Activated CD4-positive, alpha-beta T cell treated with anti-CD3 and anti-CD28 coated beads, Interleukin-2, amount 10 ng/mL, durations not matched to agents 7 days and 5 days (primary cell): Measurements from ENCODE around the gene SAMD7. TPM values are rescaled to one million over a fixed set of nuclear protein-coding genes. Genes with fewer than 3 reads are reported as not detected.

Experiments used
- CTCF ChIA-PET: fragments of 350-600 bp; sonication (Branson Sonifier 250); formaldehyde crosslinking; loops from one replicate; lab custom pipeline; 2021; ENCODE audit warnings: antibody characterized with exemption; lab: Charles Lee
- POLR2A ChIA-PET: fragments of 350-600 bp; sonication (Branson Sonifier 250); formaldehyde crosslinking; loops from one replicate; lab custom pipeline; 2021; ENCODE audit warnings: antibody characterized with exemption; lab: Charles Lee
- DNase-seq: peaks from one replicate; pipeline ENCODE4 v3.0.0-alpha.2; 2020
- H3K27ac Mint-ChIP-seq: one replicate; pipeline ENCODE4 v1.8.0; 2021; ENCODE audit warnings: mild to moderate bottlenecking, moderate library complexity, mixed read lengths
- H3K27me3 Mint-ChIP-seq: one replicate; pipeline ENCODE4 v1.8.0; 2021; ENCODE audit warnings: mixed read lengths
- H3K36me3 Mint-ChIP-seq: one replicate; pipeline ENCODE4 v1.8.0; 2021; ENCODE audit warnings: low read depth, mixed read lengths
- H3K4me1 Mint-ChIP-seq: one replicate; pipeline ENCODE4 v1.8.0; 2021; ENCODE audit warnings: mixed read lengths
- H3K4me3 Mint-ChIP-seq: one replicate; pipeline ENCODE4 v1.8.0; 2021; ENCODE audit warnings: mild to moderate bottlenecking, moderate library complexity, mixed read lengths
- H3K9me3 Mint-ChIP-seq: one replicate; pipeline ENCODE4 v1.8.0; 2021; ENCODE audit warnings: mixed read lengths
- total RNA-seq, 2 experiments: library from RNA; stranded (reverse); gene quantifications; one replicate each; pipeline ENCODE4 v1.2.3, GENCODE V29; 2021

SAMD7 gene
- total RNA-seq, 2 experiments from 2014 or later = not detected

DNA sequence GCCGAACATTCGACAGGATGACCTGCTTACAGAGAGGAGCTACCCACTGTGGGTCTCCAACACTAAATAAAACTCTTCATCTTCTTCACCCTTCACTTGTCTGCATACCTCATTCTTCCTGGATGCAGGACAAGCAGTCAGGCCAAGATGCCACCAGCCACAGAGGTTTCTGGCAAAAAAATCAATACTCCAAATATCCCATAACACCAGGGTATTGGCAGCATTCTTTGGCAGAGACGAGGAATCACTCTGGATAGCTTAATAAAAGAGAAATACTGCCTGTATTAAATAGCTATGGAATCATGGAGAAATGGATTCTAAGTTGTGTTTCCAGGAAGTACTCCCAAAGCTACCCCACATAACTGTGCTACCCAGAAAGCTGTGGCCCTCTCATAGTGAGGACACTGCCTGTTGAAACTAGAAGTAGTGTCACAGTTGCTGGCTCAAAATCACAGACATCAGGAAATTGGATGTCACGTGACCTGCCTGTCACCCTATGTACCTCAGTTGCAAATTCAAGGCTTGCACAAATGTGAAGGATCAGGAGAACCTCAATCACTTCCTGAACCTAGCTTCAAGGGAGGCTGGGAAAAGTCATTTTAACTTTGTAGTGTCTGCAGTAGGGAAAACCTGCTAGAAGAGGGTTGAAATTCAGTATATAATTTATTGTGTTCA is 30.7 kb upstream of the SAMD7 start:
- no peaks in the 10 kb centered on the region for H3K36me3 Mint-ChIP-seq
- ChIA-PET CTCF (interaction anchor here (1.2 to 1.4 kb wide), 2 partner anchors 12 to 18 kb away, joined by 3 to 5 read pairs; no protein-coding TSS in a partner anchor), POLR2A (no interaction called here)
- peaks cover 2% of the 10 kb centered on the region for H3K27me3 Mint-ChIP-seq
- no peak overlapping the region for H3K4me3 Mint-ChIP-seq
- H3K4me1 Mint-ChIP-seq = peaks cover 8% of the 10 kb centered on the region
- DNase-seq = no peak
- no peak overlapping the region for H3K27ac Mint-ChIP-seq
- H3K9me3 Mint-ChIP-seq = no peaks in the 10 kb centered on the region

DNA sequence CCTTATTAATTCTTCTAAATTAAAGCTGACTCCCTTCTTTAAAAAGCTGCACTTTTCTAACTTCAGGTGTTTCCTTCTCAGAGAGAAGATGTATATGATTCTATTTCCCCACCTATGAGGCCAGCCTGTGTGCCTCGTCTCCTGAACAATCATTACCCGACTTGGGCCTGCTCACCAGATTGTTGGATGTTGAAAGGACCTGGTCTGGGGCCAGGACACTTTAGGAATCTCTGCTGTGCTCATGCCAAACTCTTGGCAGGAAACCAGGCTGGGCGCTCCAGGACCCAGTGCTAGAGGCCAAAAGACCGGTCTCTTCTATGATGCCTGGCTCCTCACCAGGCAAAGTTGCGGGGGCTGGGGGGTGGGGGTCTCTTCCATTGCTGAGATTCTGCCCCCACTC is 24.7 kb upstream of the SAMD7 start:
- Mint-ChIP-seq H3K9me3 (no peaks in the 10 kb centered on the region), H3K36me3 (no peaks in the 10 kb centered on the region), H3K4me3 (no peak overlapping the region), H3K27me3 (peaks cover 2% of the 10 kb centered on the region), H3K4me1 (peaks cover 8% of the 10 kb centered on the region), H3K27ac (no peak overlapping the region)
- DNase-seq = no peak
- CTCF ChIA-PET = interaction anchor here (1.6 kb wide), 1 partner anchor 24 kb away, joined by 3 read pairs; no protein-coding TSS in a partner anchor
- POLR2A ChIA-PET = no interaction called here

DNA sequence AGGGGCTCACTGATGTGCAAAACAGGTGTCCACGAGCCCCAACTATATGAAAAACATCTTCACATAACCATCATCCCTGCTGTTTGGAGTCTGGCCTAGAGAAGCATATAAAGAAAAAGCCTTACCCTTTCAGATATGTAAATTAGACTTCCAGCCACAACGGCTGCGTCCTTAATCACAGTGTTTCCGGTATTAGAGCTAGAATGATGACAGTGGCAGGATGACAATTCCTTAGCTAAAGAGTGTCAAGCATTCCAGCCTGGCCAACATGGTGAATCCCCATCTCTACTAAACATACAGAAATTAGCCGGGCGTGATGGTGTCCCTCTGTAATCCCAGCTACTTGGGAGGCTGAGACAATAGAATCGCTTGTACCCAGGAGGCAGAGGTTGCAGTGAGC is 19.5 kb upstream of the SAMD7 start:
- Mint-ChIP-seq H3K27ac (no peak overlapping the region), H3K36me3 (no peaks in the 10 kb centered on the region), H3K9me3 (no peaks in the 10 kb centered on the region), H3K27me3 (no peaks in the 10 kb centered on the region), H3K4me1 (peaks cover 5% of the 10 kb centered on the region), H3K4me3 (no peak overlapping the region)
- POLR2A ChIA-PET = no interaction called here
- no peak for DNase-seq
- CTCF ChIA-PET = interaction anchor here (1.0 to 1.6 kb wide), 2 partner anchors 10 to 30 kb away, joined by 3 to 5 read pairs; no protein-coding TSS in a partner anchor

DNA sequence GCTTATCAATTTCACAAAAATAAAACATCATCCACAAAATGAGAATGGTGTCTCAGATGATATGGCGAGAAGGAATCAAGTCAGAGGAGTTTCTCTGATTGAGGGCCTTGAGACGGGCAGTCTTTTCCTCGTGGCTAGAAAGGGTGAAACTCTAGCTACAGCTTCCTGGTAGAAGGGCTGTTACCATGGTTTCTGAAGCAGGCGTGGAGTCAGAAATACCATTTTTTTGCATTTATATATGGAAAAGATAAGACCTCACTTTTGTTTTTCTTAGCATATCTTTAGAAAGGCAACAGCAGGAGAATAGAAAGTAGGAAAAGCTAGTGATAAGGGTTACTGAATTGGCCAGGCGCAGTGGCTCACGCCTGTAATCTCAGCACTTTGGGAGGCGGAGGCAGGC is 17.3 kb upstream of the SAMD7 start:
- no peak overlapping the region for H3K27ac Mint-ChIP-seq
- no peak overlapping the region for H3K4me3 Mint-ChIP-seq
- H3K36me3 Mint-ChIP-seq = no peaks in the 10 kb centered on the region
- no peaks in the 10 kb centered on the region for H3K9me3 Mint-ChIP-seq
- ChIA-PET CTCF (interaction anchor here (0.6 kb wide), 1 partner anchor 427 kb away, joined by 3 read pairs; no protein-coding TSS in a partner anchor), POLR2A (no interaction called here)
- DNase-seq = no peak
- H3K4me1 Mint-ChIP-seq = peaks cover 5% of the 10 kb centered on the region
- no peaks in the 10 kb centered on the region for H3K27me3 Mint-ChIP-seq

DNA sequence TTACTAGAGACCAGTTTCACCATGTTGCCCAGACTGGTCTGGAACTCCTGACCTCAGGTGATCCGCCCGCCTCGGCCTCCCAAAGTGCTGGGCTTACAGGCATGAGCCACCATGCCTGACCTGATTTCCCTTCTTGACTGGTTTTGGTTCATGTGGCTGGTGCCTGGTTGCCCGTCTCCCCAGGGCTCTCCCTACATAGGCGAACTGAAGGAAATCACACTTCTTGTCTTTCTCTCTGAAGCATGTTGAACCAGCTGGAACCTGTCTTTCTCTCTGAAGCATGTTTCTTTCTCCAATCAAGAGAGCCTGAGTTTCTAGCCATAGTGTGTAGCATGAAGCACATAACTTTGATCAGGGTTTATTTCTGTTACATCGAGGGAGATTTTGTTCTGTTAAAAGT is 16.3 kb upstream of the SAMD7 start:
- DNase-seq = no peak
- ChIA-PET CTCF (no interaction called here), POLR2A (no interaction called here)
- no peaks in the 10 kb centered on the region for H3K36me3 Mint-ChIP-seq
- no peak overlapping the region for H3K27ac Mint-ChIP-seq
- peaks cover 3% of the 10 kb centered on the region for H3K27me3 Mint-ChIP-seq
- peaks cover 3% of the 10 kb centered on the region for H3K9me3 Mint-ChIP-seq
- H3K4me3 Mint-ChIP-seq = no peak overlapping the region
- H3K4me1 Mint-ChIP-seq = peaks cover 5% of the 10 kb centered on the region

DNA sequence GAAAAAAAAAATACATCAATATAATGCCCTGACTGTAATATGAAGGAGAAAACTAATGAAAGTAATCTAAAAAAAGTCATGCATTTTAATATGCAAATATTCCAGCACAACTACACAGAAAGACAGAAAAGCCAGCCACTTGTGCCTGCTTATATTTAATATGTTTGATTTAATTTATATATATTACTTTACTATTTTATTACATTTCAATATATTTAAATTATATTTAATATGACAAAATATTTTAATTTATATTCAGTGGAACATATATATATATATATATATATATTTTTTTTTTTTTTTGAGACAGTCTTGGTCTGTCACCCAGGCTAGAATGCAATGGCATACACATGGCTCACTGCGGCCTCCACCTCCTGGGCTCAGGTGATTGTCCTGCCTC is 14.1 kb upstream of the SAMD7 start:
- Mint-ChIP-seq H3K36me3 (peaks cover 3% of the 10 kb centered on the region), H3K27me3 (peaks cover 3% of the 10 kb centered on the region), H3K27ac (no peak overlapping the region), H3K4me3 (no peak overlapping the region), H3K9me3 (peaks cover 16% of the 10 kb centered on the region), H3K4me1 (no peaks in the 10 kb centered on the region)
- DNase-seq = no peak
- POLR2A ChIA-PET = no interaction called here
- CTCF ChIA-PET = interaction anchor here (0.7 kb wide), 1 partner anchor 87 kb away, joined by 4 read pairs; no protein-coding TSS in a partner anchor

DNA sequence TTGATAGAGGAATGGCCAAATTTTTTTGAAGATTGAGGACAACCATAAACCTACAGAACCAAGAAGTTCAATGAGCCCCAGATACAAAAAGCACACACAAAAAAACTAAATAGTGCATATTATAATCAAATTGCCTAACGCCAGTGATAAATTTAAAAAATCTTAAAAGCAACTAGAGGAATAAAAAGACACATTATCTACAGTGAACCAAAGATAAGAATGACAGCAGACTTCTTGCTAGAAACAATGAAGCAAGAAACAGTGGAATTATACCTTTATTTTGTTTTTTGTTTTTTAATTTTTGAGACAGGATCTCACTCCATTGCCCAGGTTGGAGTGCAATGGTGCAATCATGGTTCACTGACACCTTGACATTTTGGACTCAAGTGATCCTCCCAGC is 9.9 kb upstream of the SAMD7 start:
- ChIA-PET POLR2A (no interaction called here), CTCF (no interaction called here)
- no peak overlapping the region for H3K27ac Mint-ChIP-seq
- H3K27me3 Mint-ChIP-seq = peaks cover 8% of the 10 kb centered on the region
- H3K36me3 Mint-ChIP-seq = peaks cover 3% of the 10 kb centered on the region
- H3K9me3 Mint-ChIP-seq = peaks cover 16% of the 10 kb centered on the region
- no peak overlapping the region for H3K4me3 Mint-ChIP-seq
- no peaks in the 10 kb centered on the region for H3K4me1 Mint-ChIP-seq
- DNase-seq = no peak

DNA sequence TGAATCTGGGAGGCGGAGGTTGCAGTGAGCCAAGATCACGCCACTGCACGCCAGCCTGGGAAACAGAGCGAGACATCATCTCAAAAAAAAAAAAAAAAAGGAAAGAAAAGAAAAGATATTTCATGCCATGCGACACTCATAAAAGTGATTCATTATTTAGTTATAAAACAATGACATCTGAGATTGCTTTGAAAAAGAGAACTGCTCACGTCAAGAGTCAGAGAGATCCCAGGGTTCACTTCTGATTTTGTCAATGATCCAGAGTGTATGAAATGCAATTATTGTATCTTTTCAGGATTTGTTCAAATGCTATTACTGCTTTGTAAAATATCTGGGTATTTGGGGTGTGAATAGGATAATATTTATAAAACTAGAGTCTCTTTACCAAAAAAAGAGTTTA is 6.0 kb upstream of the SAMD7 start:
- Mint-ChIP-seq H3K4me1 (no peaks in the 10 kb centered on the region), H3K9me3 (peaks cover 10% of the 10 kb centered on the region), H3K36me3 (peaks cover 3% of the 10 kb centered on the region), H3K4me3 (no peak overlapping the region), H3K27me3 (peaks cover 5% of the 10 kb centered on the region), H3K27ac (no peak overlapping the region)
- no peak for DNase-seq
- ChIA-PET CTCF (no interaction called here), POLR2A (no interaction called here)

DNA sequence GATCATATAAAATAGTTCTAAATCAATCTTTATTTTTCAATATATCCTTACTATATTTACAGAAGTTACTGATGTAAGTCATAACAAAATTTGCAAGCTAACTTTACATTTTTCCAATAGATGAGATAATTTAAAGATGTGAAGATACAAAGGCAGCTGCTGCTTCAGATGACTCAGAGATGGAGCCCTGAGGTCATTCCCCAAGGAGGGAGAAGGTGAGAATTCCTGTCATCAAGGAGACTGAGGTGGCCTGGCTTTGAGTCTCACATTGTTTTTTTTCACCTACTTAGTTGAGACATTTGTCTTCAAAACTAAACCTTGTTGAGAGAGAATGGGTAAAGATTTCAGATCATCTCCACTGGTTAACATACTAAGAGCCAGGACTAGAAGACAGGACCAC is 3.9 kb upstream of the SAMD7 start:
- CTCF ChIA-PET = interaction anchor here (1.2 kb wide), 1 partner anchor 40 kb away, joined by 4 read pairs; no protein-coding TSS in a partner anchor
- H3K4me3 Mint-ChIP-seq = no peak overlapping the region
- POLR2A ChIA-PET = no interaction called here
- H3K4me1 Mint-ChIP-seq = no peaks in the 10 kb centered on the region
- H3K9me3 Mint-ChIP-seq = no peaks in the 10 kb centered on the region
- H3K27ac Mint-ChIP-seq = no peak overlapping the region
- peaks cover 5% of the 10 kb centered on the region for H3K27me3 Mint-ChIP-seq
- H3K36me3 Mint-ChIP-seq = no peaks in the 10 kb centered on the region
- no peak for DNase-seq

DNA sequence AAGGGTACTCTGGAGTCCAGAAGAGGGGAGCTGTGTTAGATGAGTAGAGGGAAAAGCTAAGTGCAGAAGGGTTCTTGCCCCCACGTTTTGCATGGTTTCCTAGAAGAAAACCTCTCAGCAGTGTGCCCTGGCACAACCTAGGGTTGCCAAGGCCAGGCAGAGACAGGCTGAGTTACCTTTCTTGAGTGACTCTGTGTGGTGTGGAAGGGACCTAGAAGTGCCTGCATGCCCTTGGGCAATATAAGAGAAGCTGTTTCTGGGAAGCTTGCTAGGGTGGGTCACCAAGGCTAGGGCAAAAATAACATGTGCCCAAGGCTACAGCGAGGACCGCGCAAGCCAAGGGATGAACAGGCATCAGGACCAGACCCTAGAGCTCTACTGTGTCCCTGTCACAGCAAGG is 3.4 kb upstream of the SAMD7 start:
- Mint-ChIP-seq H3K4me3 (no peak overlapping the region), H3K4me1 (no peaks in the 10 kb centered on the region), H3K9me3 (no peaks in the 10 kb centered on the region), H3K27ac (no peak overlapping the region), H3K36me3 (no peaks in the 10 kb centered on the region), H3K27me3 (peaks cover 5% of the 10 kb centered on the region)
- ChIA-PET CTCF (interaction anchor here (1.2 kb wide), 1 partner anchor 39 kb away, joined by 4 read pairs; no protein-coding TSS in a partner anchor), POLR2A (no interaction called here)
- DNase-seq = no peak

DNA sequence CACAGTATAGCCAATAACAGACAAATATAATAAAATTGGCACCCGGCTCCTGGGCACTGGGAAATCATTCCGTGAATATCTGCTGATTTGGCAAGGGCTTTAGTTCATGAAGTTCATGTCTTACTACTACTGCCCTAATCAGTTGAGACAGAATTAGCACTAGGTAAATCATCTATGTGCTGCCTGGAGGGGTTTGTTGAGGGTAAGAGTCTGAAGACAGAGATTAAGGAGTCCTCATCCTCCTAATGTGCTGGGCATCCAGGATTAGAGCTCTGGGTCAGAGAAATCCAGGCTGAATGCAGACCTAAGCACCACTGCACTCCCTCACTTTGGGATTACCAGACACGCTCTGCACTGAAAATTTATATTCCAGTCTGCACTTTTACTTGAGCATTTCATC is 2.0 kb downstream of the SAMD7 start:
- H3K4me3 Mint-ChIP-seq = no peak overlapping the region
- no peaks in the 10 kb centered on the region for H3K27me3 Mint-ChIP-seq

DNA sequence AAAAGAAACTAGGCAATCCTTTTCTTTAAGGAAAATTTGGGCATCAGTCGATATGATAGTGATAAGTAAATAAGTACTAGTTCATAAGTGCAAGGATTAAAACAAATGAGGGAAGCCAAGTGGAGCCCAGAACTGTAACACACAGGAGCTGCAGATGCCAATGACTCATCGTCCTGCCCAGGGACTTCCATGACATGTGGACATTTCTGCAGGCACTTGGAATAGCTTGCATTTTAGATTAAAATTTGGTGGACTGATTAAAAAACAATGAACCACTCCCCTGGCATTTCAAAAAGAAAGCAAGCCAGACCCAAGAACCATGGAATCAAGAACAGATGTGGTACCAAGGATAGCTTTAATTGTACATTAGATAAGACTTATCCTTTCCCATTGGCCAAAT is 2.9 kb downstream of the SAMD7 start:
- POLR2A ChIA-PET = no interaction called here
- no peaks in the 10 kb centered on the region for H3K4me1 Mint-ChIP-seq
- no peak for DNase-seq
- H3K4me3 Mint-ChIP-seq = no peak overlapping the region
- H3K36me3 Mint-ChIP-seq = no peaks in the 10 kb centered on the region
- H3K27me3 Mint-ChIP-seq = no peaks in the 10 kb centered on the region
- CTCF ChIA-PET = no interaction called here
- no peaks in the 10 kb centered on the region for H3K9me3 Mint-ChIP-seq
- no peak overlapping the region for H3K27ac Mint-ChIP-seq

More for the DNA sequence above, 2.0 kb downstream of the SAMD7 start:
- Mint-ChIP-seq H3K27ac (no peak overlapping the region), H3K9me3 (no peaks in the 10 kb centered on the region), H3K4me1 (no peaks in the 10 kb centered on the region), H3K36me3 (no peaks in the 10 kb centered on the region)
- CTCF ChIA-PET = no interaction called here
- POLR2A ChIA-PET = no interaction called here
- no peak for DNase-seq

DNA sequence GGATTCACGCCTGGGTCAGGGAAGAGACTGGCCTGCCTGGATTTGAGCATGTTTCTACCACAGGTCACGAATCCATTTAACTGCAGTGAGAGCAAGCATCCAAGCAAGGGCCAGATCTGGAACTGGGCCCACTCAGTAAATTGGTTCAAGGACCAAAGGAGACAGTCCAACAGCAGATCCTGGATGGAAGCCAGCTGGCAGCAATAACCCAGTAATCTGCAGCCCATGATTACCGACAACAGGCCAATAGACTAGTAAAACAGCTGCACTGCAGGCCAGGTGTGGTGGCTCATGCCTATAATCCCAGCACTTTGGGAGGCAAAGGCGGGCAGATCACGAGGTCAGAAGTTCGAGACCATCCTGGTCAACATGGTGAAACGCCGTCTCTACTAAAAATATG is 11.8 kb downstream of the SAMD7 start:
- ChIA-PET POLR2A (no interaction called here), CTCF (interaction anchor here (1.4 kb wide), 1 partner anchor 14 kb away, joined by 3 read pairs; no protein-coding TSS in a partner anchor)
- Mint-ChIP-seq H3K27ac (no peak overlapping the region), H3K9me3 (no peaks in the 10 kb centered on the region), H3K4me3 (no peak overlapping the region), H3K27me3 (no peaks in the 10 kb centered on the region), H3K36me3 (no peaks in the 10 kb centered on the region), H3K4me1 (no peaks in the 10 kb centered on the region)
- no peak for DNase-seq
